Superior temporal gyrus (tissue), 1 donor: Measurements from ENCODE around the gene MYO3B.
"Not testable (repeated sequence)": the region's sequence is repeated elsewhere in the genome, so short reads cannot be mapped to it uniquely, and the experiment has no call there.

ENCODE experiments used
- DNase-seq: peaks from one replicate; pipeline ENCODE4 v3.0.0-alpha.2; 2016; ENCODE audit errors: extremely low spot score

The MYO3B gene

DNA sequence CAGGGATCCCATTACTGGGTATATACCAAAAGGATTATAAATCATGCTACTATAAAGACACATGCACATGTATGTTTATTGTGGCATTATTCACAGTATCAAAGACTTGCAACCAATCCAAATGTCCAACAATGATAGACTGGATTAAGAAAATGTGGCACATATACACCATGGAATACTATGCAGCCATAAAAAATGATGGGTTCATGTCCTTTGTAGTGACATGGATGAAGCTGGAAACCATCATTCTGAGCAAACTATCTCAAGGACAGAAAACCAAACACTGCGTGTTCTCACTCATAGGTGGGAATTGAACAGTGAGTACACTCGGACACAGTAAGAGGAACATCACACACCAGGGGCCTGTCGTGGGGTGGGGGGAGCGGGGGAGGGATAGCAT lies 457.1 kb downstream of the MYO3B start:
- not testable (repeated sequence) for DNase-seq

DNA sequence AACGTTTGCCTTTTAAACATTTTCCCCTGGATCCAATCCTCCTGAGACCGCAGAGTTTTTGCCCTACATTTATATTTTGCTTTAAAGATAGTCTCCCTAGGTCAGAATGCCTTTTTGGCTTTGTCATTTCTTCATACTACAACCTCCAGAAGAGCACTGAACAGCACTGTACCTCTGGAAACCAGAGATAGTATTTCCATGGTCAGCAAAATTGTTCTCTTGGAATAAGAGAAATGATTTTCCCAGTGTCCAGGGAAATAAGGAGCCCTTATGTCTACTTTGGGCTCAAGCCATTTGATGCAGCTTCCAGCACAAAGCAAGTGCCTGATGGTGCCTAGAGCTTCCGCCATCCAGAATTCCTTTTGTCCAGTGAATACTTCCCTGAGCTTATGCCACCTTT lies 461.7 kb downstream of the MYO3B start:
- DNase-seq, result no peak

DNA sequence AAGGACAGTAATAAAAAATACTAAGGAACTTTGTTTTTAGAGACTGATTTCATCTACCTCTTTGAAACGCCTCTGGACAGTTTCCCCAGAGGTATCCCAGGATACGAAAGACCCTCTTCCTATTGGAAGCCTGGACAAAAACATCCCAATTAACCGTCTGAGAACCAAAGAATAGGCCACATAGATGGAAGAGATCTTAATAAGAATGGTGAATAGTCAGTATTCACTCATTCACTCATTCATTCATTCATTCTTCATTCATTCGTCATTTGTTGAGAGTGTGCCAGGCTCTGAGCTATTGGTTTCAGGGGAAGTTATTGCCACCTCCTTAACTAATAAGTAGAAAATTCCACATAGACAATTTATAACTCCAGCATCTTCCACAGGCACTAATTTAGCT lies 464.0 kb downstream of the MYO3B start:
- no peak for DNase-seq

DNA sequence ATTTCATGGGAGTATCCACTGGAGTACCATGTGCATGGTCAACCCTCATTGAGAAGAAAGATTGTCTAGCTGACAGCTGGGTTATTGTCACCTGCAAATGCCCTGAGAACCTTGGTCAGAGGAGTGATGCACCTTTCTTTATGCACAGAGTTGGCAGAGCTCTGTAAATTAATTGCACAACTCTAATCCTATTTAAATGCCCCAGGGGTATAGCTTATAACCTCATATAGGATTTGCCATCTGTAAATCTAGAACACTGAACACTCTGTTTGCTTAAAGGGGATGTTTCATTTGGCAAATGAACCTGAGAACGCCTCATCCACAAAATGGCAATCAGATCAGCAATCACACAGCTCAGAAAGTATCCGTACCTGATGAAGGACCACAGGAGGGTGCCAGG lies 465.4 kb downstream of the MYO3B start:
- no peak for DNase-seq

DNA sequence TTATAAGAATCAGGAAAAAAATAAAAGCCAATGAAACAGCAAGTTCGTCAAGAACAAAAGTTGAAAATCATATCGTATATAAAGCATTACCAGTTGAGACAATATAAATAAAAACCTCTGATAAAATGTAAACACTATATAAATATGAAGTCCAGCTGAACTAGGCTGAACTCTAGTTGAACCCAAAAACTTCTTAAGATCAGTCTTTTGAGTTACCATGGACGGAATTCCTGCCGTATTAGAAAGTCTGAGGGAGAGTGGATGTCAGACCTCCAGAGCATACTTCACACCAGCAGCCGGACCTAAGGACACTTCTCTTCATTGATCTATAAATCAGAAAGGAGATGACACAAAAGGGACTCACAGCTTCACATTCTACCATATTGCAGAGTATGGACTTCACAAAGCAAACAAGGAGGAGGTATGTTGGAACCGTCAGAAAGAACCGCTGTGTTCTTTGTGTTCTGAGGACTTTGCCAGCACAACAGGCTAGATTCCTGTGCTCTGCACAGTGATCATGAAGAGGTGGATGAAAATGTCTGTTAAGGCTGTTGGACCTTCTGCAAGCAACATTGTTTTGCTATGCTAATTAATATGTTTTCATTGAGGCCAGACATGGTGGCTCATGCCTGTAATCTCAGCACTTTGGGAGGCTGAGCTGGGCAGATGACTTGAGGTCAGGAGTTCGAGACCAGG lies 469.9 kb downstream of the MYO3B start:
- DNase-seq, result no peak

DNA sequence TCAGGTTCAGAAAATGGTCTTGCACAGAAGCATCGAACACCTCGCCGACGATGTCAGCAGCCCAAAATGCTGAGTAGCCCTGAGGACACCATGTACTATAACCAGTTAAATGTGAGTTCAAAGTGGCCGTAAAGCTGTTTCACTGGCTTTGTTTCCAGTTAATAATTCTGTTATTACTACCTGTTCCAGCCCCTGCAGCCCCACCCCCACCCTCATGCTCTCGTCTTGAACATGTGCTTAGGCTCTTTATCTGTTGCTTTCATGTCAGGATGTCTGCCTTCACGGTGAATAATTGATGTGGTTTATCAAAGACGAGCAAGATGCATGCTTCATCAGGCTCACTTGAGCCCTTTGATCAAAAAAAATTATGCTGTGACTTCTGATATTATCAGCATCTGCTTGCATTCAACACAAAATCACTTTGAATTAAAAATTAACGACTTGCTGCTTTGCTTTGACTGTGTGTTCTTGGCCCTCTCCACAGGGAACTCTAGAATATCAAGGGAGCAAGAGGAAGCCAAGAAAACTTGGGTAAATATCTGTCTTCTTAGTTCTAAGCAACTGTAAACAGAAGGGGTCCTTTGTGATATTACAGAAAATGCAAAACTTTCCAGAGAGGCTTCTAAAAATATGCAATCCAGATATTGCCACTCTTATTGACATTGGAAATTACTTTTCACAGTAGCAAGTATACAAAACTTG lies 473.8 kb downstream of the MYO3B start:
- no peak for DNase-seq

DNA sequence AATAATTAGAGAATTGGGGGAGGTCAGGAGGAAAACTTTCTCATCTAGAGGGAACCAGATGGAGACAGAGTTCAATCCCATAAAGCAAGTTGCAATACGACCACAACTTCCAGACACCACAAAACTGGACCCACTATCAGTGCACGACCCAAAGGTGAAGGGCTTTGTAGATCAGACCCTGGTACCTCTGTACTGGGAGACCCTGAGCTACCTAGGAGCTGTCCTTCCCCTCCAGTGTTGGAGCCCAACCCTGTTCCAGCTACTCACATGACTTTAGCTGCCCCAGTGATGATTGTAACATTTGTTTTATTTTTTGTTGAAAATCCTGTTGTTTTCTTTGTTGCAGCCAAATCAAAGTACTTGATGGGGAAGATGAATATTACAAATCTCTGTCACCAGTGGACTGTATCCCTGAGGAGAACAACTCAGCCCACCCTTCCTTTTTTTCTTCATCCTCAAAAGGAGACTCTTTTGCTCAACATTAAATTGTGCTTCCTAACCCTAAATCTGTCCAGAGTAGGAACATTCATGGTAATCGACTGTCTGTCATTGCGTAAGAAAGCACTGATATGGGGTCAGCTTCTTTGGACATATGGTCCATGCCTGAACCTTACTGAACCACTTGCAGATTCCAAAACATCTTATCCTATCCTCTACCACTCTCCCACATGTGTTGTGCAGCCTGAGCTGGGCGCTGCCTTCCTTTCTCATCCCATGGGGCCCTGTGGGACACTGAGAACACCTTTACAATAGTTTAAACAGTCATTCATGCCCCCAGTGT lies 474.9 kb downstream of the MYO3B start:
- no peak for DNase-seq

DNA sequence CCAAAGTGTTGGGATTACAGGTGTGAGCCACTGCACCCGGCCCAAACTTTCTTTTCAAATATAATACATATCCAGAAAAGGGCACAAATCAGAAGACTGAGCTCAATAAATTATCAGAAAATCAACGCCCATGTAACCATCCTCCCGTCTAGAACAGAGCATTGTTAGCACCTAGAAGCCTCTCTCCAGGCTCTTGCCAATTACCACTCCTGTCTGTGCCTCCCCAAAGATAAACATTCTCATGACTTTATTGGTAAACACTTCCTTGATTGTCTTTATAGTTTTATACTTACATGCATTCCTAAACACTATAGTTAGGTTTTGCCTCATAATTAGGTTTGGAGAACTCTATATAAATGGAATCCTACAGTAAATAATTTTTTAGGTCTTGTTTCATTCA lies 478.7 kb downstream of the MYO3B start:
- no peak for DNase-seq

DNA sequence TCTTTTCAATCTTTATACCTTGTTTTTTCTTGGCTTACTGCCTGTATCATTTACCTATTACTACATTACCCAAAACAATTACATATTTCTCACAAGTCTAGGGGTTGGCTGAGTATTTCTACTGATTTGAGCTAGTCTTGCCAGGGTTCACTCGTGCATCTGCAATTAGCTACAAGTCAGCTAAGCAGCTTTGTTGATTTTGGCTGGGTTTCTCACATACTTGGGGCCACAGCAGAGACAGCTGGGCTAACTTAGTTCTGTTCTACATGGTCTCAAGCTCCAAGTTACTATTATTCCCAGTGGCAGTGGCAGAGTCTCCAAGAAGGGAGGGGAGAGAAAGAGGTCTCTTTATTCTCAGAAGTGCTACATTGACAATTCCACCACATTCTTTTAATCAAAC lies 482.5 kb downstream of the MYO3B start:
- DNase-seq, result no peak

DNA sequence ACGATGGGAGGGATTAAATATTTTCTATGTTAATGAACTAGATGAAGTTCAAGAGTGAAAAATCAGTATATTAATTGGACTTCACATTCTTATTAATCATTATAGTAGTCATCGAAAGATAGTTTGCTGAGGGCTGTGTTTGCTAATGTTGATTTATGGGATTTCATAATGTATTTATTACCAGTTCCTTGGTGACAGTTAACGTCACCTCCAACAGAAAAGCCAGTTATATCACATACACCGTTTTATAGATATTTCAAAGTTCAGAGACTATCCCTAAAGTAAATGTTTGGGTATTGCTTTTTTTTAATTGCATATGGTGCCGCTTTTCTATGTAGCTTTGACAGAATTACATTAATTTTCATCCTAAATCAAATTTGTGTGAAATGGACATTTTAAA lies 487.8 kb downstream of the MYO3B start:
- DNase-seq, result no peak

DNA sequence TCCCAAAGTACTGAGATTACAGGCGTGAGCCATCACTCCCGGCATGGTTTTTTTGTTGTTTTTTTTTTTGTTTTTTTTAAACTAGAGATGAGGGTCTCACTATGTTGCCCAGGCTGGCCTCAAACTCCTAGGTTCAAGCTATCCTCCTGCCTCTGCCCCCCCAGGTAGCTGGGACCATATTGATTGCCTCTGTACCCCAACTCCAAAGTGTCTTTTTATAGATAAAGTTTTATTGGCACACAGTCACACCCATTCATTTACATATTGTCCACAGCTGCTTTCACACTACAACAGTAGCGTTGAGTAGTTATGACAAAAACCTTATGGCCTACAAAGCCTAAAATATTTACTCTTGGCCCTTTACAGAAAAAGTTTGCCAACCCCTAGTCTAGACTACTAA lies 492.0 kb downstream of the MYO3B start:
- DNase-seq, result no peak

DNA sequence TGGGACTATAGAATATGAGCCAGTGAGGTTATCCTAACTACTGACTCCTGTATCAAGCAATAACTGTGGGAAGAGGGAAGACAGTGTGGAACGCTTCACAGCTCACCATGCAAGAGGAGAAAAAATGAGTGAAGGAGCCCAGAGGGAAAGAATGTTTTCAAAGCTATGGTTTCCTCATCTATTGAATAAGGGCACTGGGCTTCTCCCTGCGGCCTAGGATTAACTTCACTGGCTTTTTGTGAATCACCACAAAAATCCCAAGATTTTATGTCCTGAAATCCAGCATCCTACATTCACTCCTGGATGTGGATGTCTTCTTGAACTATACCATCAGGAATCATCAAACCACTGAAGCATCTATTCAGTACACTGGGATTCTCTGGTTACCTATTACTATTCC lies 492.7 kb downstream of the MYO3B start:
- no peak for DNase-seq

DNA sequence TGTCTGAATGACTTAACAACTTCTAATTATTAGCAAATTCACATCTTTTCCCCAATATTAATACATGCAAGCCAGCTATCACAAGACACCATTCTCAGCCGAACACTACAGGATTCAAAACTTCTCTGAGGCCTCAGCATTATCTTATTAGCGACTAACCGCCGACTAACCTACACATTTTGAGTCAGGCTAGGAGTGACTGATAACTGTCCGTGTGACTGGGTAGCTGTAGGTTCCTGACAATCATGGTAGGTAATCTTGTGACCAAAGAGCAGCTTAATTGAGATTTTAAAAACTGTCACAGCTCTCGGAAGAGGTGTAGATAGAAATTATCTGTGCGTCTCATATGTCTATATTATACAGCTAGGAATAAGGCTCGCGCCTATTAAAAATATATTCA lies 493.1 kb downstream of the MYO3B start:
- no peak for DNase-seq

DNA sequence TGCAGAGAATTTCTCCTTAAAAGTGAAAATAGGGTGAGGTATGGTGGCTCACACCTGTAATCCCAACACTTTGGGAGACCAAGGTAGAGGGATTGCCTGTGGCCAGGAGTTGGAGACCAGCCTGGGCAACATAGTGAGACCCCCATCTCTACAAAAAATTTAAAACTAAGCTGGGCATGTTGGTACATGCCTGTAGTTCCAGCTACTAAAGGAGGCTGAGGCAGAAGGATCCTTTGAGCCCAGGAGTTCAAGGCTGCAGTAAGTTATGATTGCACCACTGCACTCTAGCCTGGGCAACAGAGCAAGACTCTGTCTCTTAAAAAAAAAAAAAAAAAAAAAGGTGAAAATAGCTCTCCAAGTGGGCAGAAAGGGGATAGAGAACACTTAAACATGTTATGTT lies 496.3 kb downstream of the MYO3B start:
- DNase-seq, result not testable (repeated sequence)

DNA sequence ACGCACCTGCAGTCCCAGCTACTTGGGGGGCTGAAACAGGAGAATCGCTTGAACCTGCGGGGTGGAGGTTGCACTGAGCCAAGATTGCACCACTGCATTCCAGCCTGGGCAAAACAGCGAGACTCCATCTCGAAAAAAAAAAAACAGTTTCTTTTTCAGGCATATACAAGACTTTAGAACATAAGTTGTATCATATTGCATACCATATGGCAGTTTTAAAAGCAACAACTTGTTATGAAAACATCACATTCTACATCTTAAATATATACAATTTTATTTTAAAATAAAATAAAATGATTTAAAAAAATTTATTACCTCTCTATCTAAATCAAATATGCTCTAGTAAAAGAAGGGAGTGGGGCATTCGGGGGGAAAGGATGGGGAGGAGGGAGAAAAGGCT lies 497.8 kb downstream of the MYO3B start:
- DNase-seq, result no peak

DNA sequence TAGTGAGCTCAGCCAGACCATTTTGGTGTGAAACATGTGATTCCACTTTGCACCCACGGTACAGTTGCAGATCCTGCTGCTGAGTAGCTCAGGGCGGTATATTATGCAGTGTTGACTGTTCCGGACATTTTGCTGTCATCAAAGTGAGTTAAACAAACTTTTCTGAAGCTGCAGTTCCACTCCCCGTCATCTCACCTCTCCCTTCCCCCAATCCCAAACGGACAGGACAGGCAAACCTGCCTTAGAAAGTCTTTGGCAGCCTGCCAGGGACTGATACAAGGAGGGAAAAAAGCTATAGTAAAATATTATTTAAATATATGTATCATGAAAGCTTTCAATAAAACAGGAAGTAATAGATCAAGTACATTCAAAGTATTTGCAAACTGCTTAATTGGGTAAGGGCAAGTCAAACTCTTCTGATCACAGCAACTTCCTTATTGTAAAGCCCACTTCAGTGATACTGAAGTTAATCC lies 501.7 kb downstream of the MYO3B start:
- DNase-seq, result no peak

DNA sequence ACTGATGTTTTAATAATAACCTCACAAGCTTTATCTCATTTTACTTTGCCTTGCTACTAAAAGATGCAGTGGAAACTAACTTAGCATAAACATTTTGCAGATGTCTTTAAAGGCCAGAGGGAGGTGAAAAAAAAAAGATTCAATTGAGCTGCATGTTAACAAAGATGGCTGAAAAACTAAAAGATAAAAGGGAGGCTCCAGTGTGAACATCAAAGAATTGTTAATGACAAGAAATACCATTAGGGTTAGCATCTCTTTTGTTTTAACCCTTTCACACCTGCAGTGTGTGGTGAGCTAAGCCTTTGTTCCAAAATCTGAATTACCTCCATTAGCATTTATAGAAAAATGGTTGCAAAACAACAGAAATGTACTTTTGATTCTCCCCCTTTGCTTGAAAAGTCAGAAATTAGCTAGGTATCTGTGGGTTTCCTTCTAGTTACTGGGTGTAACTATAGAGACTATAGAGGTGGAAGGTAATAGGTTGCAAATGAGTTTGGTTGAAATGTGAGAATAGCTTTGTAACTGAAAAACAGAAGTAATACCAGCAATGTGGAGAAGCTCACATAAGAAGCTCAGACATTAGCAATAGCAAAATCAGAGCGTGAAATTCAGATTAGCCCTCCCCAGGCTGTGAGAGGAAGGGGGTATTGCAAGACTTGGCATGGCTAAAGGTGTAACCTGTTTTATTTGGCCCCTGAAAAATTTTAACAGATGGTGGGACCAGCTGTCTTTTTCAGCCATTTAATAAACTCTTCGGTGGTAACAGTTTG lies 502.4 kb downstream of the MYO3B start:
- no peak for DNase-seq

DNA sequence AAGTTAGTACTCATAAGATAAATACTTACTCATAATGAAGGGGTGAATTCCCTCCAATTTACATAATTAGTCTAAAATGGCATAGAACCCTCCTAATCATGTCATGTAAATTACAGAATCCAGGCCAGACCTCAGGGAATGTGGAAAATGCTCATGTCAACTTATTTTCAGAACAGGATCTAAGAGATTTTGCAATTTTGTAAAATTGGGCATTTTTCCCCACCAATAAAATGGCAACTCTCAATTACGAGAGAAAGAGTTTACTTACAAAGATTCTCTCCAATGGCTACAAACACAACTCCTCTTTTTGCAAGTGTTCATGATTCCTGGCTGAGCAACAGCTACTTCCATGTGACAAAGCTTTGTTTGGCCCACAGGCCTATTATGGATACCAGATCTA lies 503.4 kb downstream of the MYO3B start:
- DNase-seq, result no peak

DNA sequence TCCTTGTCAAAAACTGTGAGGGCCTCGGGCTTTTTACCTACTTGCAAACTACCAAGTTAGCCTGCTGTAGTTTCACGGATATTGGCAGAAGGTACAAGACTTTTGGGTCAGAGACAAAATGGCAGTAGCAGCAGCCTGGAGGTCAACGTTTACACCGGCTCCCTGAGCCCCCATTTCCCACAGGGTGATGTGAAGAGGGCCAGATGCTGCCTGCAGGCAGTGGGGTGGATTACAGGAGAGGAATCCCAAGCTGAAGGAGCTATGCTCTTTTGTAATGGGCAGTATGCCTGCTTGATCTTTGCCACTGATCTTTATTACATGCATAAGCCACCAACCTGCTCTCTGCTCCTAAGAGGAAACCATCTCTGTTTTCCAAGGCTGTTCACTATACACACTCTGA lies 507.6 kb downstream of the MYO3B start:
- no peak for DNase-seq

DNA sequence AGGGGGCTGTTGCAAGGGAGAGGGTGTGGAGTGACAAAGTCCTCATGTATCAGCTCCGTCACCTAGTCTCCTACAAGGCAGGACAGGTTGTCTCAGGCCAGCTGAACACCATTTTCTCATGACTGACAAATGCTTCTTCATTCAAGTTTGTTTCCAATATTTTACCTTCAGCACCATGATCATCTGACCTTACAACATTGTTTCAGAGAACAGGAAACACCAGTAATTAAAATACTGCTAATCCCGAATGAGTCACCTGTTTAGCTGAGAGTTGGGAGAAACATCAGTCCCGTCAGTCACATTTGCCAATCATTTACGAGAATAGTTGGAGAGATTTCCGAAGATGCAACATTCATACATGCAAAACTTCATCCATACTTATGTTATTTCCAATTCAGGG lies 511.5 kb downstream of the MYO3B start:
- no peak for DNase-seq

DNA sequence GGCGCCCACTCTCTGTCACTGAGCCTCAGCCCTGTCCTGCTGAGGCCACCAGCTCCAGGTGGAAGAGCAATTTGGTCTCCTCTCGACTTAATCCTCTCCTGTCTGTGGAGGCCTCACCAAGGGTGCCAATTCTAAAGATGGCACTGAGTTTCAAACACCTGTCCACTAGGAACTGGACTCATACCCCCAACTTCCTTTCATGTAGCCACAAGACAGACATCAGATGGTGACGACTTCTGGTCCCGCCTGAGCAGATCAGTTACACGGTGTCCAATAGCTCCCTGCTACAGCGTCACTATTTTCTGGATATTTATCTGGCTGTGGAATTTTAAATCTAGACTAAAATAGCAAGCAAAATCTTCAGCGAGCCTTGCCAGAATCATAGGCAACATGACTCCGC lies 512.7 kb downstream of the MYO3B start:
- no peak for DNase-seq

DNA sequence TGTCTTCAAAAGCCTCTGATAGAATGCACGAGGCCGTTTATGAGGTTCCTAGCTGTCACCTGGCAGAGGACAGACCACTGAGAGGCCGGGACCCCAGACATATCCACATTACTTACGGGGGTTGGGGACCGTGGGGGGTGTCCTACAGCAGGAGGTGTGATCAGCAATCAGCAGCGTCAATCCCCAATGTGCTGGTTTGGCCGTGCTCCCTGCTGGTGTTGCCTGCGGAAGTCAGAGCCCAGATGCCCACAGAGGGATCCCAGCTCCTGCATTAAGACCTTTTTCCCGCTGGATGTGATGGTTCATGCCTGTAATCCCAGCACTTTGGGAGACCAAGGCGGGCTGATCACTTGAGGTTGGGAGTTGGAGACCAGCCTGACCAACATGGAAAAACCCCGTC lies 516.4 kb downstream of the MYO3B start:
- DNase-seq, result no peak
